HG03280 (cell line): Measurements from ENCODE around the gene STIM1.
"Not testable (repeated sequence)": the region's sequence is repeated elsewhere in the genome, so short reads cannot be mapped to it uniquely, and the experiment has no call there.

Experiments
- ATAC-seq: cut with Tn5 transposase; IDR thresholded peaks from one replicate; pipeline ENCODE4 v1.9.1; 2021; ENCODE audit warnings: mild to moderate bottlenecking, moderate library complexity; ENCODE audit not compliant: unreplicated experiment

STIM1 gene

GRCh38 chr11:3854977-3855807, at the start of gene STIM1:
Gene STIM1, plus strand, starts transcription at chr11:3855664. Its CDS starts 607 bp downstream, at chr11:3856271.
- peak; percentile 69 for ATAC-seq

GRCh38 chr11:3807909-3808860, 47.3 kb upstream of the STIM1 start, which contains the start of gene PGAP2:
Gene PGAP2, plus strand, starts transcription at chr11:3808560. Its CDS starts 2,700 bp downstream, at chr11:3811260.
- ATAC-seq = peak; percentile 67

GRCh38 chr11:3808861-3809623, 46.4 kb upstream of the STIM1 start:
- peak; percentile 62 for ATAC-seq

- ATAC-seq = no peak
Measured at GRCh38 chr11:3809624-3809928, 45.9 kb upstream of the STIM1 start.

GRCh38 chr11:3810446-3810845, 45.0 kb upstream of the STIM1 start:
- ATAC-seq = no peak

- no peak for ATAC-seq
Measured at GRCh38 chr11:3810951-3811350, 44.5 kb upstream of the STIM1 start.

- ATAC-seq = not testable (repeated sequence)
Measured at GRCh38 chr11:3814832-3815231, 40.6 kb upstream of the STIM1 start.

- no peak for ATAC-seq
Measured at GRCh38 chr11:3815845-3816244, 39.6 kb upstream of the STIM1 start.

- ATAC-seq = no peak
Measured at GRCh38 chr11:3816673-3817072, 38.8 kb upstream of the STIM1 start.

GRCh38 chr11:3817181-3817800, 38.2 kb upstream of the STIM1 start:
- no peak for ATAC-seq

- no peak for ATAC-seq
Measured at GRCh38 chr11:3820971-3821370, 34.5 kb upstream of the STIM1 start.

GRCh38 chr11:3822312-3822711, 33.2 kb upstream of the STIM1 start:
- no peak for ATAC-seq

GRCh38 chr11:3823303-3823702, 32.2 kb upstream of the STIM1 start:
- ATAC-seq = no peak

GRCh38 chr11:3823762-3824506, 31.5 kb upstream of the STIM1 start:
- ATAC-seq = no peak

GRCh38 chr11:3824714-3825472, 30.6 kb upstream of the STIM1 start:
- ATAC-seq = peak; percentile 89

GRCh38 chr11:3825473-3826154, 29.9 kb upstream of the STIM1 start:
- ATAC-seq = no peak

- ATAC-seq = no peak
Measured at GRCh38 chr11:3826721-3827120, 28.7 kb upstream of the STIM1 start.

- no peak for ATAC-seq
Measured at GRCh38 chr11:3827434-3828186, 27.9 kb upstream of the STIM1 start.
